COR-L47 (cell line): ENCODE measurements around the gene THG1L.

Experiments used
- DNase-seq: peaks from one replicate; lab custom pipeline; 2025; lab: John Stamatoyannopoulos, UW

The THG1L gene

DNA sequence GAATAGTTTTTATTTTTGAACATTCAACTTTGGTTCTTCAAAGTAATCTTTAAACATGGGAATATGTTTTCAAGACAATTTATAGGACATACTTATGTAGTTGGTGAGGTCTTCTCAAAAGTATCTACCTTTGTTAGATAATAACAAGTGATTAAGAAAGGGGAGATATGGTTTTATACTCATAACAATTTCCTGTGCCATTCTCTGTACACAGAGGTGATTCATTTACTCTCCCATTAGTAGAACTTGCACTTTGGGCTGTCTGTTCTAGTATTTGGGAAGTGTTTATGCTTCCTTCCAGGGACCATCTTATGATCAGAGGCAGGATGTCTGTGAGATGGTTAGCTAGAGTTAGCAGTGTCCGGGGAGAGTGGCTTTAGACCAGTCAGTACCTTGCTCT is 27.5 kb downstream of the THG1L start:
- no peak for DNase-seq

DNA sequence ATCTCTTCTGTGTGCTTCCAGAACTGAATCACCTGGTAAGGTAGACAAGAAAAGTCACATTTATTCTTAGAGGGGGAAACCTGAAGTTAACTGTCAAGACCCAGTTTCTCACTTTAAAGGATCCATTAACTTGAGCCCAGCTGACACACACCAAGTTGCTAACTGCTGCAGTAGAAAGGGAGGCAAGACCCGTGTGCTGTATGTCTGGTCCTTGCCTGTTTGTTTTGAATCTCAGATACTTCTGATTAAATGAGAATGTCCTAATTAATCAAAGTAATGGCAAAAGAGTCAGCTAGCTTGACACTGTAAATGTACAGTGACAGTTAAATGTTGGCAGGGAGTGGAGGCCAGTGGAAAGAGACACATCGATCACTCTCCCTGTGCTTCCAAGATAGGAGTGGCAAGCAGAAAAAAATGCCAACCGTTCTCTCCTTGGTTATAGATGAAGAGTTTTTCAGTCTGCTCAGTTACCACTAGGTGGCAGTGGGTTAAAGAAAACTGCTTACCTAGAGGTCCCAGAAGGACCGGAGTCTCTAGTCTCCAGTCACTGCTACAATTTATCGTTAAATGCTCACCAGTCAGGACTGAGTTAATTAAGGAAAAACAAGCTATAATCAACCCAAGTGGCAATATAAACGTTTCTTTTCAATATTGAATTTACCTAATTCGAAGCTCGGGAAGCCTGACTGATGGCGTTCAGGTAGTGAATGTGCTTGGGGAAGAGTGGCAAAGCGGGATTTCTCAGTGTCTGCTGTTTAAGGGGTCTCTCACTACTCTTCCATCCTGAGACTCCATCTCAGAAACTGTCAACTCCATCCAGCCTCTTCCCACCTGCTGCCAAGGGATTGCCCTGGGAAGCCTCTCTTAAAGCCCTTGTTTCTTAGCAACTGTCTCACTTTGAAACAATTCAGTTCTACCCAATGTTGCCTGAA is 30.7 kb downstream of the THG1L start:
- DNase-seq: peak; percentile 58

DNA sequence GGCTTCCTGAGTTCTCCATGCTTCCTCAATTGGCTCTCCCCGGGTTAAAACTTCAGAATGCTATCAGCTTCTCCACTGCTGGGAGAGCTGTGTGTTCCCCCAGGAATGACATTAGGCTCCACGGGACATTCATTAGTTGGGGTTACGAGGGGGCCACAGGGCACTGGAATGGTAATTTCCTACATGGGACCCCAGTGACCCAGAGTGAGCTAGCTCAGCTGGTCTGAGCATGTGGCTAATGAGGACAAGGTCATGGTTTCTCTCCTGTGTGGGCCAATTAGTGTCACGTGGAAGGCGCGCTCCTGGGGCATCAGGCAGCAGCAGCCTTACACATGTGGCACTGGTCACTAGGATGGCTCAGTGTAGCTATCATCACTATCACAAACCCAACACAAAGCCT is 33.3 kb downstream of the THG1L start:
- DNase-seq: no peak

DNA sequence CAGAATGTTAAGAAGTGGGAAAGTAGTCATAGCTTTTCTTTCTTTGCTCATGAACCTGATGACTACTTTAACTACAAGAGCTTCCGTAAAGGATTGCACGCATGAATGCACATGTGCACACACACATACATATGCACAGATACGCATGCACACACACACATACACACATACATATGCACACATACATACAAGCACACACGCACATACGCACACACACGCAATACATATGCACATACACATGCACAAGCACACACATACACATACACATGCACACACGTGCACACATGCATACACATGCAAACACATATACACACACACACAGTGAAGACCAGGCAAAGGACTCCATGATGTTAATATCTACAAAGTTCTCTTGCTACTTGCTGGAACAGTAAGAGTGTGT is 35.2 kb downstream of the THG1L start:
- no peak for DNase-seq

DNA sequence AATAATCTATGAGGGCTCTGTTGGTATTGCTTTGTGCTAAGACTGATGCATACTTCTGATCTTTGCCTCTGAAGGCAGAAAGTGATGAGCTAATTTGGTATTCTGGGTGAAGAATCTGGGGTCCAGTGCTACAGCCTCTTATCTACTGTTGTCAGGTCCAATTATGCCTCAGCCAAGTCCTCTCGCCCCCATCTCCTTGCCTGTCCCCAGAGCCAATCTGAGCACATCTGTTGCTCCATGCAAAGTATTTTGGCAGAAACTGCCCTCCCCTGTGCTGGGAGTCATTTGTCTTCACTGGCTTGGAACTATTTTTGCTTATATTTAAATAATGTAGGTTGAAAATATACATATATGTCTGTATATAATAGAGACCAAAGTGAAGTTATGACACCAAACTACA is 35.7 kb downstream of the THG1L start:
- no peak for DNase-seq

DNA sequence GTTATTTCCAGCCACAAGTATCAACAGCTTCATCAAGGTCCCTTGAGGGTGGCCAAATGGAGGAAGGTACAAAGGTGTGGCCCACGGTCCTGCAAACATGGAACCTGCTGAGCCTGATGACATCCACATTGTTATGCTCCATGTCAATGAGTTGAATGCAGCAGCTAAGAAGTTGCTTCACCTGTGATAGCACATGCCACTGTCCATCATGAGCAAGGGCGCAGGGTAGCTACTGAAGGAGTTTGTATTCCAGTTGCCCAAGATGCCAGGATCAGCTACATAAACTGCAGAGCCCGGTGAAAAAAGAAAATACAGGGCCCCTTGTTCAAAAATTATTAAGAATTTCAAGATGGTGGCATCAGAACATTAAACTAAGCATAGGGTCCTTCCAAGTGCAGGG is 36.5 kb downstream of the THG1L start:
- DNase-seq: no peak

DNA sequence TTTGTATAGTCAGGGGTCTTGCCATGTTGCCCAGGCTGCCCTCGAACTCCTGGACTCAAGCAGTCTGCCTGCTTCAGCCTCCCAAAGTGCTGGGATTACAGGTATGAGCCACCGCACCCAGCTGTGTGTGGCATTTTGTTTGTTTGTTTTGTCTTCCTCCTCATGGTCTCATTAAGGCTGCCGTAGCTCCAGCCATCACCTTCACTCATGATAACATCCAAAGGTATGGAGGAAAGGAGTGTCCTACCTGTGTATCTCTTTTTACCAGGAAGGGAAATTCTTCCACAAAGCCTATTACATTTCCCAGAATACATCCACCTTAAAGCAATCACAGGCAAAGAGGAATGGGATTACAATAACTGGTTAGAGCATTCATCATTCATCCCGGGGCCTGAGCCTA is 39.4 kb downstream of the THG1L start:
- DNase-seq: no peak

DNA sequence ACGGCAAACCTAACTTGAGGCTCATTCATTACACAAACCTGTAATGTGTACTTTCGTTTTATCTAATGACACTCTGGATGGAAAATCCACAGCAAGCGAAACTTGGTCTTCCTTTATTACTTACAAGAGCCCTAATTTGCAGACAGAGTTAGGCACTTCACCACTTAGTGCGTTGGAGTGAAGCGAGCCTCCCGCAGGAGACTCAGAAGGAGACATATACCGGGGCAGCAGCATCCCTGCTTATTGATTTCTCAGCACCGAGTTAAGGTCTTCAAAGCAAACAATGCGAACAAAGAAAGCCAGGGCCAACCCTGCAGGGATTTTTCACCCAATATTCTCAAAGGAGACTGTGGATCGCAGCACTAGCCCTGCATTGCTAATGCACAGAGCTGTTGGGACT is 40.9 kb downstream of the THG1L start:
- no peak for DNase-seq

DNA sequence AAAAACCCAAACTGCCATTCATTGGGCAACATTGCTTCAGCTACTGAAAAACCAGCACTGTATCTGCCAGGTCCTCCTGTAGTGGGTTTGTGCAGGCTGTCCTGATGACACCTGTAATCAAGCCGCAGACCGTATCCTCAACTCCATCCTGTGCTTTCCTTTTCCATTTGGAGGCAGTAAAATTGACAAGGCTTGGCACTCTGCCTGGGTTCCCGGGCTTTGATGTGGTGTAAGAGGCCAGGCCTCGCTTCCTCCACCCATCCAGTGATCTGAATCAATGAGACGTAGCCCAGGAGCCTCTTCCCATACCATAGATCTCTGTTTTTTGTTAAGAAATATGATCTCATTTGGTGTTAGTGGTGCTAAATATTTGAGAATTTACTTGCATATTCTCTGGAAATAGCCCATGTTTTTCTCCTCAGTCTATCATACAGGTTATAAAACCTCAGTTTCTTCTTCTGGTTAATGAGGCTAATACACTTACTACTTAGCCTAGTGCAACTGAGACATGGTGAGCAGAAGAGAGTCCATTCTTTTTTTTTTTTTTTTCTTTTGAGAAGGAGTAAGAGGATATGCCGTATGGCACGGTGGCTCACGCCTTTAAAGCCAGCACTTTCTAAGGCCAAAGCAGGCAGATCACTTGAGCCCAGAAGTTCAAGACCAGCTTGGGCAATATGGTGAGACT is 47.0 kb downstream of the THG1L start:
- DNase-seq: peak; percentile 39

DNA sequence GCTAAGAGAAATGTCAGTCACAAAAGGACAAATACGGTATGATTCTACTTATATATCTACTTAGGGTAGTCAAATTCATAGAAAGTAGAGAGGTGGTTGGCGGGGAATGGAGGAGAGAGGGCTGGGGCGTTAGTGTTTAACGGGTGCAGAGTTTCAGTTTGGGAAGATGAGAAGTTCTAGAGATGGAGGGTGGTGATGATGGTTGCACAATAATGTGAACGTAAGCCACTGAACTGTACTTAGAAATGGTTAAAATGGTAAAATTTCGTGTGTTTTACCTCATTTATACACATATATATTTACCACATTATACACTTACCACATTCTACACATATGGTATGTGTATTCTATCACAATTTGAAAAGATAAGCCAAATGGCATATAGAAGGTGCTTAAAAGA is 48.0 kb downstream of the THG1L start:
- no peak for DNase-seq

DNA sequence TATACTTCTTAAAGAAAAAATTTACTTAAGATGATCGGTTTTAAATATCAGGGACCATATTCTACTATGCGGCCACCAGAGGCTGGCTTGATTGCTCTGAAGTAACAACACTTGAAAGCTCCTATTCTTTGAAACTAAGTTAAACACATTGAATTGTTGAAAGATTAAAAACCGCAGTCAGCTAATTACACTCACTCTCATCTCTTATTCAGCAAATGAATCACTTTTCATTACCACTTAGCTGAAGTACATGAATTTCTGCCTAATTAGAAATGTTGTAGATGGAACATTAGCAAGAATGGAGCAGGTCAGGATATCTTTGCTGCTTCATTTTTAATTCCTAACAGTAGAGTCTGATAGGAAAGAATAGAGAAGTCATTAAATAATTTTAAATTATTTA is 54.6 kb downstream of the THG1L start:
- DNase-seq: no peak
